Heart left ventricle (tissue), 13 donors: Measurements from ENCODE around the gene ENOX1.

Experiments
- POLR2A ChIP-seq, 2 donors: fragments of 450-650 bp; IDR thresholded peaks; one replicate each; pipeline ENCODE4 v1.6.1; 2017; ENCODE audit warnings: antibody characterized with exemption in 2 of 2, mild to moderate bottlenecking in 2 of 2, moderate library complexity in 2 of 2
- TF ChIP-seq, protein P1 (sequence below), 12 donors: fragments of 200-600 bp; sonication (generic) in 4 of 12; IDR thresholded peaks; one replicate each; pipeline versions ENCODE4 v1.5.0 to v1.8.0; 2018 to 2022; ENCODE audit warnings: antibody characterized with exemption in 12 of 12, mild to moderate bottlenecking in 5 of 12
- donor health status: ischemic (EF 13 %, LVEDD 7.1; RV severe dilation, severe dysfunction).
- donor health status: DM: no; HTN: yes; CAD: no.
- donor health status: DM: no; HTN: no; CAD: no.
- donor health status: ischemic (EF 25% LVEDD 6.9; RV normal size, moderate dysfunction).
- donor health status: ischemic (EF 25% LVEDD 5.7; RV mildly dilated, moderate dysfunction).
- donor health status: ischemic (EF 35%, LVEDD 5.7; RV mildly dilated, moderate dysfunction).
- donor health status: nonischemic (EF 11% LVEDD 7.7; RV severe dilation, severe dysfunction).
- donor health status: DM: yes; HTN: yes; CAD: no.
- donor health status: PGD.
- donor health status: ischemic (EF 29% LVEDD 5.4; RV normal size, mild dysfunction).
- donor health status: nonischemic (EF 23%, LVEDD 6.1; RV moderate dilation, normal function).

- no peak for TF ChIP-seq POLR2A (IDR thresholded peaks at IDR 0.05)
- TF ChIP-seq, protein P1, sequence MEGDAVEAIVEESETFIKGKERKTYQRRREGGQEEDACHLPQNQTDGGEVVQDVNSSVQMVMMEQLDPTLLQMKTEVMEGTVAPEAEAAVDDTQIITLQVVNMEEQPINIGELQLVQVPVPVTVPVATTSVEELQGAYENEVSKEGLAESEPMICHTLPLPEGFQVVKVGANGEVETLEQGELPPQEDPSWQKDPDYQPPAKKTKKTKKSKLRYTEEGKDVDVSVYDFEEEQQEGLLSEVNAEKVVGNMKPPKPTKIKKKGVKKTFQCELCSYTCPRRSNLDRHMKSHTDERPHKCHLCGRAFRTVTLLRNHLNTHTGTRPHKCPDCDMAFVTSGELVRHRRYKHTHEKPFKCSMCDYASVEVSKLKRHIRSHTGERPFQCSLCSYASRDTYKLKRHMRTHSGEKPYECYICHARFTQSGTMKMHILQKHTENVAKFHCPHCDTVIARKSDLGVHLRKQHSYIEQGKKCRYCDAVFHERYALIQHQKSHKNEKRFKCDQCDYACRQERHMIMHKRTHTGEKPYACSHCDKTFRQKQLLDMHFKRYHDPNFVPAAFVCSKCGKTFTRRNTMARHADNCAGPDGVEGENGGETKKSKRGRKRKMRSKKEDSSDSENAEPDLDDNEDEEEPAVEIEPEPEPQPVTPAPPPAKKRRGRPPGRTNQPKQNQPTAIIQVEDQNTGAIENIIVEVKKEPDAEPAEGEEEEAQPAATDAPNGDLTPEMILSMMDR (IDR thresholded peaks at IDR 0.05) = no peak
Measured at GRCh38 chr13:43546816-43547215, 240.0 kb downstream of the ENOX1 start.
